ENCODE measurements around the gene PSMD1.
"Not testable (repeated sequence)": the region's sequence is repeated elsewhere in the genome, so short reads cannot be mapped to it uniquely, and the experiment has no call there.

The PSMD1 gene

GRCh38 chr2:231189571-231190495, 133.2 kb downstream of the PSMD1 start:
- no peak for DNase-seq

- DNase-seq: no peak
Measured at GRCh38 chr2:231190531-231191197, 134.0 kb downstream of the PSMD1 start.

- DNase-seq: no peak
Measured at GRCh38 chr2:231191896-231192872, 135.5 kb downstream of the PSMD1 start.

GRCh38 chr2:231193216-231193615, 136.5 kb downstream of the PSMD1 start:
- DNase-seq: no peak

- no peak for DNase-seq
Measured at GRCh38 chr2:231196592-231196991, 139.9 kb downstream of the PSMD1 start.

GRCh38 chr2:231197196-231197595, 140.5 kb downstream of the PSMD1 start:
- not testable (repeated sequence) for DNase-seq

- DNase-seq: no peak
Measured at GRCh38 chr2:231197706-231198290, 141.1 kb downstream of the PSMD1 start.

GRCh38 chr2:231198291-231199173, 141.9 kb downstream of the PSMD1 start, which contains the start of gene ARMC9:
ARMC9 (plus strand) TSS chr2:231198631; CDS start chr2:231206239, 7,608 bp downstream.
- peak; percentile 79 for DNase-seq

- DNase-seq: no peak
Measured at GRCh38 chr2:231199219-231199618, 142.6 kb downstream of the PSMD1 start.

- DNase-seq: no peak
Measured at GRCh38 chr2:231200805-231201474, 144.3 kb downstream of the PSMD1 start.

- no peak for DNase-seq
Measured at GRCh38 chr2:231201475-231201814, 144.8 kb downstream of the PSMD1 start.

- DNase-seq: no peak
Measured at GRCh38 chr2:231203087-231203486, 146.4 kb downstream of the PSMD1 start.

- DNase-seq: no peak
Measured at GRCh38 chr2:231204146-231204545, 147.5 kb downstream of the PSMD1 start.

GRCh38 chr2:231204581-231204980, 147.9 kb downstream of the PSMD1 start:
- DNase-seq: no peak

GRCh38 chr2:231207734-231208133, 151.1 kb downstream of the PSMD1 start:
- no peak for DNase-seq

- no peak for DNase-seq
Measured at GRCh38 chr2:231210782-231211181, 154.1 kb downstream of the PSMD1 start.

- no peak for DNase-seq
Measured at GRCh38 chr2:231211486-231211885, 154.8 kb downstream of the PSMD1 start.

- DNase-seq: no peak
Measured at GRCh38 chr2:231212329-231212845, 155.7 kb downstream of the PSMD1 start.

- no peak for DNase-seq
Measured at GRCh38 chr2:231213931-231214642, 157.4 kb downstream of the PSMD1 start.

- DNase-seq: no peak
Measured at GRCh38 chr2:231218366-231218765, 161.7 kb downstream of the PSMD1 start.
